Jurkat, Clone E6-1 (cell line): Measurements from ENCODE around the gene ZNF566.
A peak's percentile ranks its signal among the peaks of the same experiment; 100 is the strongest.

Experiments
- DNase-seq: peaks from one replicate; pipeline ENCODE4 v3.0.0-alpha.2; 2011; ENCODE audit warnings: low read depth, low spot score
- H3K4me3 ChIP-seq: 2 replicates; pipeline ENCODE4 v1.5.1; 2011; ENCODE audit warnings: mild to moderate bottlenecking, low read length, control low read depth, moderate library complexity

Gene ZNF566

DNA sequence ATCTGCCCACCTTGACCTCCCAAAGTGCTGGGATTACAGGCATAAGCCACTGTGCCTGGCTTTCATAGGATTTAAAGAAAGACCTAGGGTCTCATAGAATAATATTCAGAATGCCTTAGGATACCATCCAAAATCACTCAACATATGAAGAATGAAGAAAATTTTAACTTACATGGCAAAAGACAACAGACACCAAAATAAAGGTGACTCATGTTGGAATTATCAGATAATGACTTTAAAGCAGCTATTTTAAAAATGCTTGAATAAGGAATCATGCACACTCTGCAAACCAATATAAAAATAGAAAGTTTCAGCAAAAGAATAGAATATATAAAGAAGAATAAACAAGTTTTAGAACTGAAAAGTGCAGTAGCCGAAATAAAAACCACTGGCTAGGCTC, 29.3 kb downstream of the ZNF566 start:
- no peak for DNase-seq

DNA sequence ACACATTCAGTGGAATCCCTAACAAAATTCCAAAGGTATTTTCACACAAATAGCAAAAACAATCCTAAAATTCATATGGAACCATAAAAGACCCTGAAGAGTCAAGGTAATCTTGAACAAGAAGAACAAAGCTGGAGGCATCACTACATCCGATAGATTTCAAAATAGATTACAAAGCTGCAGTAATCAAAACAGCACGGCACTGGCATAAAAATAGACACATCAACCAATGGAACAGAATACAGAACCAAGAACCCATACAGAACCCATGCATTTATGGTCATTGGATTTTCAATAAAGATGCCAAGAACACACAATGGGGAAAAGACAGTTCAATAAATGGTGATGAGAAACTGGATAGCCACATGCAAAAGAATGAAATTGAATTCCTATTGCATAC, 32.5 kb downstream of the ZNF566 start:
- DNase-seq: no peak

More for the DNA sequence above, 29.3 kb downstream of the ZNF566 start:
- no peak overlapping the region for H3K4me3 ChIP-seq

DNA sequence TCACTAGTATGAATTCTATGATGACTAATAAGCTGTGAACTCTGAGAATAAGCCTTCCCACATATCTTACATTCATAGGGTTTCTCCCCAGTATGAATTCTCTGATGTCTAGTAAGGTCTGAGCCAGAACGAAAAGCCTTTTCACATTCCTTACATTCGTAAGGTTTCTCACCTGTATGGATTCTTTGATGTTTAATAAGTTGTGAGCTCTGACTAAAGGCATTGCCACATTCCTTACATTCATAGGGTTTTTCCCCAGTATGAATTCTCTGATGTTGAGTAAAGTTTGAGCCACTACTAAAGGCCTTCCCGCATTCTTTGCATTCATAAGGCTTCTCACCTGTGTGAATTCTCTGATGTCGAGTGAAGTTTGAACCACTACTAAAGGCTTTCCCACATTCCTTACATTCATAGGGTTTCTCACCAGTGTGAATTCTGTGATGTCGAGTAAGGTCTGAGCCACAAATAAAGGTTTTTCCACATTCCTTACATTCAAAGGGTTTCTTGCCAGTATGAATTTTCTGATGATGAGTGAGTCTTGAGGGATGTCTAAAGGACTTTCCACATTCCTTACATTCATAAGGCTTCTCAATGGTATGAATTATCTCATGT, 40.2 kb downstream of the ZNF566 start:
- no peak overlapping the region for H3K4me3 ChIP-seq
- no peak for DNase-seq

More for the DNA sequence above, 32.5 kb downstream of the ZNF566 start:
- no peak overlapping the region for H3K4me3 ChIP-seq

DNA sequence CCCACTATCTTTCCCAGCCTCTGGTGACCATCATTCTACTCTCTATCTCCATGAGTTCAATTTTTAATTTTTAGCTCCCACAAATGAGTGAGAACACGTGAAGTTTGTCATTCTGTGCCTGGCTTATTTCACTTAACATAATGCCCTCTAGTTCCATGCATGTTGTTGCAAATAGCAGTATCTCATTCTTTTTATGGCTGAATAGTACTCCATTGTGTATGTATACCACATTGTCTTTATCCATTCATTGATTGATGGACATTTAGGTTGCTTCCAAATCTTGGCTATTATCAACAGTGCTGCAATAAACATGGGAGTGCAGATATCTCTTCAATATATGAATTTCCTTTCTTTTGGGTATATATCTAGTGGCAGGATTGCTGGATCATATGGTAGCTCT, 48.0 kb downstream of the ZNF566 start:
- no peak overlapping the region for H3K4me3 ChIP-seq
- DNase-seq: no peak

GRCh38 chr19:36436531-36436930, 52.8 kb downstream of the ZNF566 start:
- no peak for DNase-seq
- H3K4me3 ChIP-seq: no peak overlapping the region

- DNase-seq: no peak
- H3K4me3 ChIP-seq: no peak overlapping the region
Observed at GRCh38 chr19:36423925-36424324, 65.4 kb downstream of the ZNF566 start.

DNA sequence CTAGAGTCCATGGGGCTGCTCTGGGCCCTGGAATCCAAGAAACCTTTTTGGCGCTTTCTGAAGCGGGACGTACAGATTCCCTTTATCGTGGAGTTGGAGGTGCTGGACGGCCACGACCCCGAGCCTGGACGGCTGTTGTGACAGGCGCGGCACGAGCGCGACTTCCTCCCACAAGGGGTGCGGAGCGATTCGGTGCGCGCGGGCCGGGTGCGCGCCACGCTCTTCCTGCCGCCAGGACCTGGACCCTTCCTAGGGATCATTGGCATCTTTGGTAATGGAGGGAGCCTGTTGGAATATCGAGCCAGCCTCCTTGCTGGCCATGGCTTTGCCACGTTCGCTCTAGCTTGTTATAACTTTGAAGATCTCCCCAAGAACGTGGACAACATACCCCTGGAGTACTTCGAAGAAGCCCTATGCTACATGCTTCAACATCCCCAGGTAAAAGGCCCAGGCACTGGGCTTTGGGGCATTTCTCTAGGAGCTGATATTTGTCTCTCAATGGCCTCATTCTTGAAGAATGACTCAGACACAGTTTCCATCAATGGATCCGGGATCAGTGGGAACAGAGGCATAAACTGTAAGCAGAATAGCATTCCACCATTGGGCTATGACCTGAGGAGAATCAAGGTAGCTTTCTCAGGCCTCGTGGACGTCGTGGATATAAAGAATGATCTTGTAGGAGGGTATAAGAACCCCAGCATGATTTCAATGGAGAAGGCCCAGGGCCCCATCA, 67.4 kb downstream of the ZNF566 start:
- DNase-seq: no peak
- H3K4me3 ChIP-seq: no peak overlapping the region

DNA sequence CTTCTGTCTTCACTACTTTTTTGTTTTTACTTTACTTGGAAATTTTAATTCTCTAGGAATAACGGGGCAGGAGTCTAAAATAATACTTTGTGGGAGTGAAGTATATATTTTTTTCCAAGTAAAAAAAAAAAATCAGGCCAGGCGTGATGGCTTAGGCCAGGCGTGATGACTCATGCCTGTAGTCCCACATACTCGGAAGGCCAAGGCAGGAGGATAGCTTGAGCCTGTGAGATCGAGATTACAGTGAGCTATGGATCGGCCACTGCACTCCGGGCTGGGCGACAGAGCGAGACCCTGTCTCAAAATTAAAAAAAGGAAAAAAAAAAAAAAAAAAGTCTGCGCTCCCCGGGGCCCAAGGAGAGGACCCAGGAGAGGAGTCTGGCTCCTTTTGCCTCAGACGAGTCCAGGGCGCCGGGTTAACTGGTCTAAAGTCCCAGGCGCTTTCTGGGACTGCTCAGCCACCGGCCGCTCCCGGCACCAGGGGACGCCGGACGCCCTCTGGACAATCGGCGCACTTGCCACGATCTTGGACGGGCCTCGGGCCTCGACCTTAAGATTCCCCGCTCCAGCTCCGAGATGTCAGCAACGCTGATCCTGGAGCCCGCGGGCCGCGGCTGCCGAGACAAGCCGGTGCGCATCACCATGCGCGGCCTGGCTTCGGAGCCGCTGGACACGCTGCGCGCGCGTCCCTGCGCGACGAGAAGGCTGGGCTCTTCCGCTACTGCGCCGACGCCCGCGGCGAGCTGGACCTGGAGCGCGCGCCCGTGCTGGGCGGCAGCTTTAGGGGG, 68.2 kb downstream of the ZNF566 start:
- DNase-seq: no peak
- no peak overlapping the region for H3K4me3 ChIP-seq

DNA sequence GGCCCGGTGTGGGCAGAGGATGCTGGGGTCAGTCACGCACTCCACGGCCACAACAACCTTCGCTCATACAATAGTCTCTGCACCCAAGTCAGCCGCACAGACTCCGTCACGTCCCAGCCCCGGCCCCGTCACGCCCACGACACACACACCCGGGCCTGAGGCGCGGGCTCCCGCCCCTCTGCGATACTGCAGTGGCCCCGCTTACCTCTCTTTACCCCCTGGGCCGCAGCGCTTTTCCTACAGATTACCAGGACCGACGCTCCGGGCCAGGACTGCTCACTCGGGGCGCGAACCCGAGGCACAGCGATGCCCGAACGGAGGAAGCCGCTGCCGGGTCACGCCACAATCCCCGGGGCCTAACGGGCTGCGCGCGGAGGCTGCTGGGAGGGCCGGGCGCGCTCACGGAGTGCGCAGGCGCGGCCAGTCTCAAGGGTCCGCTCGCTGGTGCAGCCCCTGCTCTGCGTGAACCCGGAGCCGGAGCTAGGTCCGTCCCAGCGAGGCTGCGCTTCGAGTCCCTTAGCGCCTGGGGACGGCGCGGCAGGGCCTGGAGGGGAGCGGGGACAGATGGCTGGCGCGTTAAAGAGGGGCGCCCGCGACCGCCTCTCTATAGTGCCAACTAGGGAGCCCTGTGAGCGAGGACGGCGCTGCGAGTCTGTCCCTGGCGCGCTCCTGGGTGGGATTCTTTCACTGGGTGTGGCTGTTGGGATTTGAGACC, 70.9 kb downstream of the ZNF566 start, which contains the start of gene ZFP82:
Gene ZFP82 (minus strand): TSS at position 358 of the 715 bp plus-strand sequence. CDS start 8,855 bp downstream, outside the sequence.
- DNase-seq: peak; percentile 75
- H3K4me3 ChIP-seq: peak within 1 kb of the TSS; percentile 83

DNA sequence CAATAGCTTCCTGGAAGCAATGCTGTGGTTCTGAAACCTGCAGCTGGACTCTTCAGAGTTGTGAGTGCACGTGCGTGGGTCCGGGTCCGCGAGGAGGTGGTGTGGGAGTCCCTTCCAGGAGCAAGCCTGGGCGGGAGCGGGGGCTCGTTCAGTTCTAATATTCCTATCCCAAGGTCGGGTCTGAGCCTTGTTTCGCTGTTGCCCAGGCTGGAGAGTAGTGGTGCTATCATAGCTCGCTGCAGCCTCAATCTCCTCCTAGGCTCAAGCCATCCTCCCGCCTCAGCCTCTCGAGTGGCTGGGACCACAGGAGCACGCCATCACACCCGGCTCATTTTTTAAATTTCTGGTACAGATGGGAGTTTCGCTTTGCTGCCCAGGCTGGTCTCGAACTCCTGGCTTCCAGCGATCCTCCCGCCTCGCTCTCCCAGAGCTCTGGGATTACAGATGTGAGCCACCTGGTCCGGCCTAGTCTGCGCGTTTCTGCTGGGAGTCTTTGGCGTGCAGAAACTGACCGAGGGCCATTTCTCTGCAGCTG, 71.5 kb downstream of the ZNF566 start:
- DNase-seq: no peak
- H3K4me3 ChIP-seq: peak overlapping the region; percentile 83

DNA sequence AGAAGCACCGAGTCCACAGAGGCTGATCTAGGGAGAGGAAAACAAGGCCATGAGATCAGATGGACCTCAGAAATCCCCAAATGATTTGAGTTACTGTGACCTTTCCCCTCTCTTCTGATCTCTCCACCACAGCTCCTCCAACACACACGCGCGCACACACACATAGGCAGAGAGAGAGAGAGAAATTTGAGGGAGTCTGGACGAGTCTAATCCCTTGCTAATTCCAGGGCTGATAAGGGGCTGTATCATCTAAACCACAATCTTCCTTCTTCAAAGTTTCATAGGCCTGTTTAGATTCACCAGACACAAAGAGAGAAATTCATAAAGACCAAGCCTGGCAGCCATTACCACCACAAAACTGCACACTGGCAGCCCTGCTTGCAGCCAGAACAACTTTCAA, 79.5 kb downstream of the ZNF566 start:
- no peak overlapping the region for H3K4me3 ChIP-seq
- DNase-seq: no peak

- DNase-seq: no peak
- no peak overlapping the region for H3K4me3 ChIP-seq
Observed at GRCh38 chr19:36408101-36408500, 81.3 kb downstream of the ZNF566 start.

- H3K4me3 ChIP-seq: no peak overlapping the region
- no peak for DNase-seq
Observed at GRCh38 chr19:36404498-36404897, 84.9 kb downstream of the ZNF566 start.

GRCh38 chr19:36401475-36401874, 87.9 kb downstream of the ZNF566 start:
- no peak for DNase-seq
- H3K4me3 ChIP-seq: no peak overlapping the region

GRCh38 chr19:36398571-36398970, 90.8 kb downstream of the ZNF566 start:
- DNase-seq: no peak
- H3K4me3 ChIP-seq: no peak overlapping the region
